Natural killer cell (primary cell): ENCODE measurements around the gene PHACTR1. TPM values are rescaled to one million over a fixed set of nuclear protein-coding genes. Genes with fewer than 3 reads are reported as not detected.

Experiments
- ATAC-seq, 3 donors: fragments of 150-1000 bp in 2 of 3; fragments of 200-7000 bp in 1 of 3; cut with Tn5 transposase; 1 replicate in 1 of 3; 2 replicates in 2 of 3; pipeline ENCODE4 v1.10.0; 2021; ENCODE audit warnings: mild to moderate bottlenecking in 2 of 3, moderate library complexity in 2 of 3
- DNase-seq, 2 donors: peaks; one replicate each; pipeline versions ENCODE4 v3.0.0 to v3.0.0-alpha.2; 2013 to 2021; ENCODE audit warnings: mixed read lengths in 1 of 2
- H3K27ac ChIP-seq: one replicate; pipeline ENCODE4 v1.5.1; 2013; ENCODE audit warnings: mild to moderate bottlenecking, low read length
- H3K27me3 ChIP-seq: one replicate; pipeline ENCODE4 v1.6.1; 2013; ENCODE audit warnings: low read length; ENCODE audit not compliant: control insufficient read depth, insufficient read depth
- H3K36me3 ChIP-seq: one replicate; pipeline ENCODE4 v1.6.1; 2013; ENCODE audit warnings: low read length; ENCODE audit not compliant: control insufficient read depth, insufficient read depth
- H3K4me1 ChIP-seq: one replicate; pipeline ENCODE4 v1.6.1; 2013; ENCODE audit warnings: low read length; ENCODE audit not compliant: control insufficient read depth, insufficient read depth
- H3K4me3 ChIP-seq: one replicate; pipeline ENCODE4 v1.5.1; 2013; ENCODE audit warnings: low read length
- H3K9me3 ChIP-seq: one replicate; pipeline ENCODE4 v1.6.1; 2013; ENCODE audit warnings: low read length; ENCODE audit not compliant: control insufficient read depth, insufficient read depth
- H3K27ac Mint-ChIP-seq, 2 donors: one replicate each; pipeline ENCODE4 v1.8.0; 2022; ENCODE audit warnings: mild to moderate bottlenecking in 2 of 2, mixed read lengths in 2 of 2, moderate library complexity in 1 of 2
- H3K27me3 Mint-ChIP-seq, 2 donors: one replicate each; pipeline ENCODE4 v1.8.0; 2022; ENCODE audit warnings: low read depth in 2 of 2, mixed read lengths in 2 of 2
- H3K36me3 Mint-ChIP-seq: one replicate; pipeline ENCODE4 v1.8.0; 2022; ENCODE audit warnings: mixed read lengths
- H3K4me1 Mint-ChIP-seq, 2 donors: one replicate each; pipeline ENCODE4 v1.8.0; 2022; ENCODE audit warnings: mixed read lengths in 2 of 2
- H3K4me3 Mint-ChIP-seq: one replicate; pipeline ENCODE4 v1.8.0; 2022; ENCODE audit warnings: mild to moderate bottlenecking, moderate library complexity, mixed read lengths
- H3K9me3 Mint-ChIP-seq, 2 donors: one replicate each; pipeline ENCODE4 v1.8.0; 2022; ENCODE audit warnings: mixed read lengths in 2 of 2
- CTCF ChIP-seq: fragments of 200-600 bp; IDR thresholded peaks from one replicate; pipeline ENCODE4 v1.8.0; 2022; ENCODE audit warnings: antibody characterized with exemption
- WGBS: methylation state at CpG from one replicate; pipeline ENCODE4 v1.1.7; 2013; ENCODE audit warnings: missing lambda C conversion rate; ENCODE audit not compliant: insufficient coverage; 5-methylcytosine and 5-hydroxymethylcytosine counted together
- intact Hi-C: fragments of 100-400 bp; cut with micrococcal nuclease; formaldehyde crosslinking; loops from one replicate; pipeline ENCODE4 v1.14.2; 2022
- total RNA-seq, 4 donors: library from RNA; stranded (reverse); fragments of 120-200 nt in 1 of 4; gene quantifications; one replicate each; pipeline versions ENCODE4 v1.2.3 to v1.2.4, GENCODE V29; 2013 to 2022

PHACTR1 gene
- total RNA-seq, 3 donors from 2014 or later (not counting 1 experiment from before 2014, with no cell fraction given) = 5.2 to 19.0 (median 5.4) TPM

- Mint-ChIP-seq H3K4me1 (no peaks in the 10 kb centered on the region), H3K4me3 (no peak overlapping the region), H3K27me3 (peaks cover 8 to 34% of the 10 kb centered on the region in 2 donors), H3K9me3 (no peaks in the 10 kb centered on the region), H3K36me3 (no peaks in the 10 kb centered on the region), H3K27ac (no peak overlapping the region)
- Histone ChIP-seq H3K4me3 (no peak overlapping the region), H3K9me3 (no peaks in the 10 kb centered on the region), H3K27me3 (no peaks in the 10 kb centered on the region), H3K36me3 (no peaks in the 10 kb centered on the region), H3K27ac (no peak overlapping the region), H3K4me1 (peaks cover 3% of the 10 kb centered on the region)
- WGBS = 67% methylated on average over 1 of the region's 1 CpG
- TF ChIP-seq CTCF = no peak
- ATAC-seq (no peak), DNase-seq (no peak)
- intact Hi-C loops = no loop called here
Measured at GRCh38 chr6:13190376-13190775, 473.8 kb downstream of the PHACTR1 start.

- no peak for TF ChIP-seq CTCF
- no peak overlapping the region for H3K27ac ChIP-seq
- H3K27me3 ChIP-seq = no peaks in the 10 kb centered on the region
- H3K4me3 Mint-ChIP-seq = no peak overlapping the region
- no peak overlapping the region for H3K27ac Mint-ChIP-seq
- no peaks in the 10 kb centered on the region for H3K9me3 ChIP-seq
- H3K9me3 Mint-ChIP-seq = no peaks in the 10 kb centered on the region
- intact Hi-C loops = no loop called here
- WGBS = 100% methylated on average over 1 of the region's 1 CpG
- peaks cover 8 to 27% of the 10 kb centered on the region in 2 donors for H3K27me3 Mint-ChIP-seq
- no peak overlapping the region for H3K4me3 ChIP-seq
- no peak for ATAC-seq
- DNase-seq = no peak
- no peaks in the 10 kb centered on the region for H3K4me1 Mint-ChIP-seq
- peaks cover 3% of the 10 kb centered on the region for H3K4me1 ChIP-seq
- no peaks in the 10 kb centered on the region for H3K36me3 ChIP-seq
- no peaks in the 10 kb centered on the region for H3K36me3 Mint-ChIP-seq
Measured at GRCh38 chr6:13191461-13191860, 474.9 kb downstream of the PHACTR1 start.

DNA sequence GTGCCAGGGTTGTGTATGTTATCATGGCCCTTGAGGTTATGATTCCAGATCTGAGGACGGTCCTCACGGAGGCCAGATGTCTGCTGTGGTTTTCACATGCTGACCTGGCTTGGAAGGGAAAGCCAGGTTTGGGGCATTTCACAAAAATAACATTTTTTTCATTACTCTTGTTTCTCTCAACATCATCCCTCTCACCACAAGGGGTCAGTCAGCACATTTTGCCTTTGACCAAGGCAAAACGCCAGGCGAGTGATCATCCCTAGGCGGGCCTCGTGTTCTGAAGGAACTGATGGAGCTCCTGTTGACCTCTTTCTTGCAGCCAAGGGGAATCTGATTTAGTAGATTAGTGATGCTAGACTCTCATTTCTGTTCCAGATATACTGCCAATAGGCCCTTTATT, 478.3 kb downstream of the PHACTR1 start:
- no peaks in the 10 kb centered on the region for H3K9me3 Mint-ChIP-seq
- Histone ChIP-seq H3K36me3 (no peaks in the 10 kb centered on the region), H3K9me3 (no peaks in the 10 kb centered on the region), H3K27ac (no peak overlapping the region), H3K4me3 (no peak overlapping the region), H3K4me1 (peaks cover 3% of the 10 kb centered on the region), H3K27me3 (no peaks in the 10 kb centered on the region)
- no peak for TF ChIP-seq CTCF
- no peak overlapping the region for H3K27ac Mint-ChIP-seq
- 31% methylated on average over 6 of the region's 6 CpGs for WGBS
- H3K36me3 Mint-ChIP-seq = no peaks in the 10 kb centered on the region
- DNase-seq = peak in 1 of 2 donors; percentile 36
- no peak for ATAC-seq
- intact Hi-C loops = no loop called here
- H3K4me3 Mint-ChIP-seq = no peak overlapping the region
- no peaks in the 10 kb centered on the region for H3K4me1 Mint-ChIP-seq
- peaks cover 8 to 11% of the 10 kb centered on the region in 2 donors for H3K27me3 Mint-ChIP-seq

DNA sequence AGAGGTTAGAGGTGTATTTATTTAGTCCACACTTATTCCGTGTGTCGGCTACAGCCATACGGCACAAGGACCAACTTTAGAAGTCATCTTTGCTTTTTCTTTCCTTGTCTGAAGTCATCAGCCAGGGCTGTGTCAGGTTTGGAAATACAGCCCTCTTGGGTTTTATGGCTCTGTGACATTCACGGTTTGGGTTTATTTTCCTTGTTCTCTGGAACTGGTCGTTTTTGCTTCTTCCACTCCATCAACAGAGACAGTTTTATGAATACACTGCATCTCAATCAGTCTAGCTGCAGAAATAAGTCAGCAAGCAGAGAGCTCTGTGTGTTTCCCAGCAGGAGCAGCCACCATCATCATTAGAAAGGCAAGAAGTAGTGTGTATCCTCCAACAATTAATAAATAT, 479.2 kb downstream of the PHACTR1 start:
- Mint-ChIP-seq H3K4me3 (no peak overlapping the region), H3K9me3 (no peaks in the 10 kb centered on the region), H3K4me1 (no peaks in the 10 kb centered on the region), H3K27me3 (peaks cover 8 to 11% of the 10 kb centered on the region in 2 donors), H3K27ac (no peak overlapping the region), H3K36me3 (no peaks in the 10 kb centered on the region)
- no peak for ATAC-seq
- no peak for TF ChIP-seq CTCF
- no peaks in the 10 kb centered on the region for H3K27me3 ChIP-seq
- H3K36me3 ChIP-seq = no peaks in the 10 kb centered on the region
- H3K27ac ChIP-seq = no peak overlapping the region
- H3K4me3 ChIP-seq = no peak overlapping the region
- 87% methylated on average over 5 of the region's 5 CpGs for WGBS
- intact Hi-C loops = no loop called here
- H3K4me1 ChIP-seq = peaks cover 3% of the 10 kb centered on the region
- no peak for DNase-seq
- H3K9me3 ChIP-seq = no peaks in the 10 kb centered on the region
